GM12873 (cell line): ENCODE results near the gene IDH1.

Source experiments
- CTCF ChIP-seq: IDR thresholded peaks from 2 replicates; pipeline ENCODE4 v1.5.1; 2012; ENCODE audit warnings: low read depth, mild to moderate bottlenecking, moderate library complexity, low read length, control low read depth; ENCODE audit not compliant: insufficient read depth; ENCODE audit errors: missing control alignments

Gene IDH1

GRCh38 chr2:208254871-208255556 lies at the start of gene IDH1:
TSS of gene IDH1 (minus strand) at chr2:208255071. CDS start at chr2:208251551, 3,520 bp downstream.
- TF ChIP-seq CTCF: peak; percentile 59

DNA sequence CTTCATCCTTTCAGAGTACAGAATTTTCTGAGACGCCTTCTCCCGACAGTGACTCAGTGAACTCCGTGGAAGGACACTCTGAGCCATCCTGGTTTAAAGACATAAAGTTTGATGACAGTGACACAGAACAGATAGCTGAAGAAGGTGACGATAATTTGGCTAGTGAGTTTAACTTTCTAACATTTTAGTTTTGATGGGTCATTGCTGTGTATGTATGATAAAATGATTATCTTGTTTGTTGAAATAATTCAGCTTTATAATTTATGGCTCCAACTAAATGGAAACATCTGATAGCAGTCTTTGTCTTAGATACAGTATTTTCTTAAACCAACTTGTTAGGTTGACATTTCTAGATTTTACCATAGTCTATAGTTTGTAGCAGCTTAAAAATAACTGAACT lies 49.3 kb upstream of the IDH1 start:
- no peak for TF ChIP-seq CTCF

- no peak for TF ChIP-seq CTCF
Measured at GRCh38 chr2:208300847-208301618, 46.2 kb upstream of the IDH1 start.

DNA sequence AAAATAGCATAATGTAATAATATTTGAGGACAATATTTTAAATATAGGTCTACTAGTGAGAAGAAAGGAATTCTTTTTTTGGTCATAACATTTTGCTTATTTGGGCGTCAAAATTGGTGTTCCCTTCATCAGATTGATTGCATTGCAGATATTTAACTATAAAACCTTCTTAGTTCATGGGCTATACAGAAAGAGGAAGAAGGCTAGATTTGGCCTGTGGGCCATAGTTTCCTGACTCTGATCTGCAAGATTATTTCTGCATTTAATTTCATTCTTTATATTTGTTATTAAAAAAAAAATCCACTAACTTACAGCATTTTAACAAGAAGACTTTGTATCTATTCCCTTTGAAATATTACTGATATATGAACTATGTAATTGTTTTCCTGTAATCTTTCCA lies 43.1 kb upstream of the IDH1 start:
- no peak for TF ChIP-seq CTCF

DNA sequence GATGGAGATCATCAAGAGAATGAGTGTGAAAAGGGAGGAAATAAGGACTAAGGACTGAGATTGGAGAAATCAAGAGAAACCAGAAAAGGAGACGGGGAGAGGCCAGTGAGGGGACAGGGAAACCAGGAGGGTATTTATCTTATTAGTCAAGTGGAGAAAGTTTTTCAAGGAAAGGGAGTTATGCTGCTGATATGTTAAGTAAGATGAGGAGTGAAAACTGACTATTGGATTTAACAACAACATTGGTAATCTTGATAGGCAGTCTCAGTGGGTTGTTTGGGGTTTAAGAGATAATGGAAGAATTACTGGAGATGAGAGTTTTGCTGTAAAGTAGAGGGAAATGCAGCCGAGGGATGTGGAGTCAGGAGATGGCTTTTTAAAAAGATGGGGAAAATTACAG lies 41.7 kb upstream of the IDH1 start:
- TF ChIP-seq CTCF: no peak

GRCh38 chr2:208295834-208296233 lies 41.0 kb upstream of the IDH1 start:
- no peak for TF ChIP-seq CTCF

- TF ChIP-seq CTCF: no peak
Measured at GRCh38 chr2:208294482-208295024, 39.7 kb upstream of the IDH1 start.
